Measurements from ENCODE around the gene TMEM259.

GRCh38 chr19:991174-991931 lies 29.6 kb downstream of the TMEM259 start:
- no peak for TF ChIP-seq CTCF (IDR thresholded peaks at IDR 0.05; ENCODE audit: insufficient read depth, low read length)
- TF ChIP-seq GABPA (IDR thresholded peaks at IDR 0.05; ENCODE audit: low read depth) = no peak
- no peak for TF ChIP-seq POLR2AphosphoS5 (IDR thresholded peaks at IDR 0.05; ENCODE audit: low read depth)
- no peak for TF ChIP-seq REST (IDR thresholded peaks at IDR 0.05; ENCODE audit: insufficient replicate concordance, low read depth)
- TF ChIP-seq SPI1 (IDR thresholded peaks at IDR 0.05; ENCODE audit: borderline replicate concordance, low read depth) = no peak
